Lower lobe of right lung (tissue), 2 donors: ENCODE data around the gene SMG6. TPM values are rescaled to one million over a fixed set of nuclear protein-coding genes. Genes with fewer than 3 reads are reported as not detected.
A peak's percentile ranks its signal among the peaks of the same experiment; 100 is the strongest.

Experiments used
- ATAC-seq, 2 donors: fragments of 200-7000 bp; cut with Tn5 transposase; one replicate each; pipeline ENCODE4 v1.9.1; 2020 to 2022; ENCODE audit warnings: mild to moderate bottlenecking in 2 of 2, moderate library complexity in 2 of 2
- DNase-seq: peaks from one replicate; pipeline ENCODE4 v3.0.0-alpha.2; 2020
- H3K27ac ChIP-seq: fragments of 200-600 bp; one replicate; pipeline ENCODE4 v1.8.0; 2022
- H3K27me3 ChIP-seq: fragments of 200-600 bp; one replicate; pipeline ENCODE4 v1.8.0; 2022; ENCODE audit warnings: low read depth
- H3K36me3 ChIP-seq: fragments of 200-600 bp; one replicate; pipeline ENCODE4 v1.8.0; 2022; ENCODE audit warnings: mild to moderate bottlenecking
- H3K4me1 ChIP-seq: fragments of 200-600 bp; one replicate; pipeline ENCODE4 v1.8.0; 2022
- H3K4me3 ChIP-seq: fragments of 200-600 bp; one replicate; pipeline ENCODE4 v1.8.0; 2022; ENCODE audit warnings: mild to moderate bottlenecking
- H3K9me3 ChIP-seq: fragments of 200-600 bp; one replicate; pipeline ENCODE4 v1.8.0; 2022
- intact Hi-C: fragments of 100-400 bp; cut with DNase I; formaldehyde crosslinking; loops from one replicate; pipeline ENCODE4 v1.11.0; 2022
- total RNA-seq: library from RNA; stranded (reverse); fragmentation: NEBNext Ultra II Directional; extraction: Animal tissue kit (Norgen Biotek cat#: 25700); gene quantifications from one replicate; pipeline ENCODE4 v1.2.1, GENCODE V29; 2021
- TF ChIP-seq, protein P1 (sequence below): fragments of 200-600 bp; IDR thresholded peaks from one replicate; pipeline ENCODE4 v1.8.0; 2022; ENCODE audit warnings: antibody characterized with exemption, mild to moderate bottlenecking
- donor health status: DM: no; HTN: yes; CAD: no; lungs with severe emphysema.

Gene SMG6
- total RNA-seq, 1 donor from 2014 or later = 33.8 TPM

DNA sequence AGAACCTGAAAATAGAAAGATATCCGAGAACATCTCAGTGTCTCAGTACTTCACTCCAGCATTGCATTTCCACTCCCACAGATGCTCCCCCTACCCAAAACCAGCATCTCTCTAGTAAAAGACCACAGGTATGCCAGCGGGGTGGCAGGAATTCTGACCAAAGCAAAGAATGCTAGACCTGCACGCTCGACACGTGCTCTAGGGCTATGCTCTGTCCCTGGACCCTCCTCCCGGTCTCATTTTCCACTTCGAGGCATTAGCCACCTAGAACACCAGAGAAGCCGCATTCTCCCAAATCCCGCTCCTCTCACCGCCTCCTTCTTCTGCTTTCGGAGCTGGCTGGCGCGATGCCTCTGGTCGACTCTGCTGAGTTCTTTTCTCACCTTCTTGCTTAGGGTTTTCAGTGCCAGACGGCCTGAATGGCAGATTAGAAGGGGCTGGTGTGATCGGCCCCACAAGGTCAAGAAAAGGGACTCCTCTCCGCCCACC is 32.2 kb upstream of the SMG6 start:
- H3K4me3 ChIP-seq = peak overlapping the region; percentile 86
- ATAC-seq = no peak
- H3K36me3 ChIP-seq = peaks cover 47% of the 10 kb centered on the region
- peak overlapping the region; percentile 84 for H3K27ac ChIP-seq
- intact Hi-C loops = no loop called here
- no peaks in the 10 kb centered on the region for H3K9me3 ChIP-seq
- no peak for DNase-seq
- TF ChIP-seq, protein P1, sequence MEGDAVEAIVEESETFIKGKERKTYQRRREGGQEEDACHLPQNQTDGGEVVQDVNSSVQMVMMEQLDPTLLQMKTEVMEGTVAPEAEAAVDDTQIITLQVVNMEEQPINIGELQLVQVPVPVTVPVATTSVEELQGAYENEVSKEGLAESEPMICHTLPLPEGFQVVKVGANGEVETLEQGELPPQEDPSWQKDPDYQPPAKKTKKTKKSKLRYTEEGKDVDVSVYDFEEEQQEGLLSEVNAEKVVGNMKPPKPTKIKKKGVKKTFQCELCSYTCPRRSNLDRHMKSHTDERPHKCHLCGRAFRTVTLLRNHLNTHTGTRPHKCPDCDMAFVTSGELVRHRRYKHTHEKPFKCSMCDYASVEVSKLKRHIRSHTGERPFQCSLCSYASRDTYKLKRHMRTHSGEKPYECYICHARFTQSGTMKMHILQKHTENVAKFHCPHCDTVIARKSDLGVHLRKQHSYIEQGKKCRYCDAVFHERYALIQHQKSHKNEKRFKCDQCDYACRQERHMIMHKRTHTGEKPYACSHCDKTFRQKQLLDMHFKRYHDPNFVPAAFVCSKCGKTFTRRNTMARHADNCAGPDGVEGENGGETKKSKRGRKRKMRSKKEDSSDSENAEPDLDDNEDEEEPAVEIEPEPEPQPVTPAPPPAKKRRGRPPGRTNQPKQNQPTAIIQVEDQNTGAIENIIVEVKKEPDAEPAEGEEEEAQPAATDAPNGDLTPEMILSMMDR = no peak
- H3K27me3 ChIP-seq = no peaks in the 10 kb centered on the region
- H3K4me1 ChIP-seq = peaks cover 14% of the 10 kb centered on the region

DNA sequence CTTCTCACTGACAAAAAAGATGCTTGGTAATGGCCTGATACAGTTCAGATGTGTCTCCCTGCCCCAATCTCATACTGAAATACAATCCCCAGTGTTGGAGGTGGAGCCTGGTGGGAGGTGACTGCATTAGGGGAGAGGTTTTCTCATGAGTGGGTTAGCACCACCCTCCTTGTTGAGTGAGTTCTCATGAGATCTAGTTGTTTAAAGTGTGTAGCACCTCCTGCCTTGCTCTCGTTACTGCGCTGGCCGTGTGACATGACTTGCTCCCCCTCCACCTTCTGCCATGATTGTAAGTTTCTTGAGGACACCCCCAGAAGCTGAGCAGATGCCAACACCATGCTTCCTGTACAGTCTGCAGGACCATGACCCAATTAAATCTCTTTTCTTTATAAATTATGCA is 27.7 kb upstream of the SMG6 start:
- H3K9me3 ChIP-seq = no peaks in the 10 kb centered on the region
- ATAC-seq = no peak
- H3K27ac ChIP-seq = no peak overlapping the region
- H3K4me1 ChIP-seq = peaks cover 10% of the 10 kb centered on the region
- H3K4me3 ChIP-seq = no peak overlapping the region
- TF ChIP-seq, protein P1 = no peak
- no peak for DNase-seq
- H3K36me3 ChIP-seq = peaks cover 92% of the 10 kb centered on the region
- H3K27me3 ChIP-seq = no peaks in the 10 kb centered on the region
- intact Hi-C loops = no loop called here

DNA sequence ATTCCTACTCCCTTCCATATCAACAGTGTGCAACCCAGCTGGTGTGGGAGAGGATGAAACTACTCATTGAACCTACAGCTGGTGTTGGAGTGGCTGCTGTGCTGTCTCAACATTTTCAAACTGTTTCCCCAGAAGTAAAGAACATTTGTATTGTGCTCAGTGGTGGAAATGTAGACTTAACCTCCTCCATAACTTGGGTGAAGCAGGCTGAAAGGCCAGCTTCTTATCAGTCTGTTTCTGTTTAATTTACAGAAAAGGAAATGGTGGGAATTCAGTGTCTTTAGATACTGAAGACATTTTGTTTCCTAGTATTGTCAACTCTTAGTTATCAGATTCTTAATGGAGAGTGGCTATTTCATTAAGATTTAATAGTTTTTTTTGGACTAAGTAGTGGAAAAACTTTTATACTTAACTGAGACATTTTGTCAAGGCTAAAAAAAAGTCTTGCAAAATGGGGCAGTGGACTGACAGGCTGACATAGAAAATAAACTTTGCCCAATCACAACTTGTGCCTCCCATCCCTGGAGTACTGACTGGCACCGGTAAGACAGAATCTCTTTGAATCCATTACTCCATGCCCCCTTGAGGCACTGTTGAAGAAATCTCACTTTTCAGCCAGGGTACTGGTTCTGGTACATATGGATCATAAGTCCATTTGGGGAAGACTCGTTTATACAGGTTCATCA is 20.2 kb upstream of the SMG6 start:
- ATAC-seq (no peak), DNase-seq (no peak)
- no peak overlapping the region for H3K27ac ChIP-seq
- H3K4me3 ChIP-seq = no peak overlapping the region
- H3K4me1 ChIP-seq = no peaks in the 10 kb centered on the region
- H3K27me3 ChIP-seq = no peaks in the 10 kb centered on the region
- intact Hi-C loops = no loop called here
- TF ChIP-seq, protein P1 = no peak
- no peaks in the 10 kb centered on the region for H3K9me3 ChIP-seq
- peaks cover 75% of the 10 kb centered on the region for H3K36me3 ChIP-seq

DNA sequence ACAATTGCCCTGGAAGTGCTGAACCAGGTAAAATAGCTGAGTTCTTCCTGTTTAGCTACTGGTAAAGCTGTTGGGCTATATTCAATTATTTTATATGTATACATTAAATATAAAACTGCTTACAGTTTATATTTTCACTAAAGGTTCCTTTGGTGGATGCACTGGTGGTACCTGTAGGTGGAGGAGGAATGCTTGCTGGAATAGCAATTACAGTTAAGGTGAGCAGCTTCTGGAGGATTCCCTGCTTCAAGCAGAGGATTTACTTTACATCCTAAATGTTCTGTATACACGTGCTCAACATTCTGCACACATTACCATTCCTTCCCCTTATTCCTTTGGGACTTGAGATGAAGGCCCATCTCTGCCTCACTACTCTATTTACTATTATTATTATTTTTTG is 17.8 kb upstream of the SMG6 start:
- no peak overlapping the region for H3K4me3 ChIP-seq
- H3K27me3 ChIP-seq = no peaks in the 10 kb centered on the region
- no peak for DNase-seq
- TF ChIP-seq, protein P1 = no peak
- intact Hi-C loops = no loop called here
- peaks cover 52% of the 10 kb centered on the region for H3K36me3 ChIP-seq
- H3K9me3 ChIP-seq = no peaks in the 10 kb centered on the region
- no peaks in the 10 kb centered on the region for H3K4me1 ChIP-seq
- ATAC-seq = no peak
- H3K27ac ChIP-seq = no peak overlapping the region

DNA sequence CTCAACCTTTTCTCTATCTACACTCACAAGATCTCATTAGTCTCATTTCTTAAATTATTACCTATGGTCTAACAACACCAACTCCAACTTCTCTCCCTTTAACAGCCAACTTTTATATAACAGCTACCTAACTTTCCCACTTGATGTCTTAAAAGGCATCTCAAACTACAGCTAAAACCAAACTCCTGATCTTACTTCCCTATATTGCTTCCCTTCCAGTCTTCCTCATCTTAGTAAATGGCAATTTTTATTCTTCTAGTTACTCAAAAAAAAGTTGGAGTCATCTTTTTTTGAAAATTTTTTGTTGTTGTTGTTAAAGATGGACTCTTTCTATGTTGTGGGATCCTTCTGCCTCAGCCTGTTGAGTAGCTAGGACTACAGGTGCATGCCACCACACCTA is 15.5 kb upstream of the SMG6 start:
- intact Hi-C loops = no loop called here
- no peak for ATAC-seq
- H3K27ac ChIP-seq = no peak overlapping the region

More for the DNA sequence above, 15.5 kb upstream of the SMG6 start:
- Histone ChIP-seq H3K4me3 (no peak overlapping the region), H3K36me3 (peaks cover 28% of the 10 kb centered on the region), H3K4me1 (no peaks in the 10 kb centered on the region), H3K9me3 (no peaks in the 10 kb centered on the region), H3K27me3 (no peaks in the 10 kb centered on the region)
- TF ChIP-seq, protein P1 = no peak
- no peak for DNase-seq
